Liver (tissue), 3 donors: ENCODE measurements around the gene CASP10.

Experiments
- EGR1 ChIP-seq, 2 donors: IDR thresholded peaks; 2 replicates each; pipeline ENCODE4 v1.6.1; 2016 to 2018; ENCODE audit warnings: antibody characterized with exemption in 2 of 2, low read depth in 2 of 2
- FOXA1 ChIP-seq: IDR thresholded peaks from 2 replicates; pipeline ENCODE4 v1.6.1; 2016; ENCODE audit warnings: antibody characterized with exemption
- GABPA ChIP-seq, 2 donors: IDR thresholded peaks in 1 of 2; conservative IDR thresholded peaks in 1 of 2; 2 replicates each; pipeline ENCODE4 v1.6.1; 2016; ENCODE audit warnings: antibody characterized with exemption in 2 of 2, mild to moderate bottlenecking in 1 of 2, moderate library complexity in 1 of 2
- RAD21 ChIP-seq, 2 donors: IDR thresholded peaks; 2 replicates each; pipeline ENCODE4 v1.6.1; 2016; ENCODE audit warnings: antibody characterized with exemption in 2 of 2, mild to moderate bottlenecking in 2 of 2
- RXRA ChIP-seq, 2 donors: IDR thresholded peaks; 2 replicates each; pipeline ENCODE4 v1.6.1; 2017 to 2018; ENCODE audit warnings: antibody characterized with exemption in 2 of 2, mild to moderate bottlenecking in 1 of 2
- TAF1 ChIP-seq: conservative IDR thresholded peaks from 2 replicates; pipeline ENCODE4 v1.6.1; 2016; ENCODE audit warnings: antibody characterized with exemption, mild to moderate bottlenecking
- YY1 ChIP-seq: IDR thresholded peaks from 2 replicates; pipeline ENCODE4 v1.6.1; 2016; ENCODE audit warnings: antibody characterized with exemption, mild to moderate bottlenecking
- TF ChIP-seq, protein P1 (sequence below): fragments of 150-350 bp; IDR thresholded peaks from 2 replicates; pipeline ENCODE4 v1.5.1; 2017; ENCODE audit warnings: improper control_type of control experiment, low read depth, low read length; ENCODE audit not compliant: missing input control
- TF ChIP-seq, protein P2 (sequence below): IDR thresholded peaks from 2 replicates; pipeline ENCODE4 v1.6.1; 2016; ENCODE audit warnings: antibody characterized with exemption, mild to moderate bottlenecking
- TF ChIP-seq, protein P3 (sequence below): IDR thresholded peaks from 2 replicates; pipeline ENCODE4 v1.6.1; 2016; ENCODE audit warnings: antibody characterized with exemption
- TF ChIP-seq, protein P4 (sequence below): IDR thresholded peaks from 2 replicates; pipeline ENCODE4 v1.6.1; 2016; ENCODE audit warnings: antibody characterized with exemption
- TF ChIP-seq, protein P5 (sequence below): IDR thresholded peaks from 2 replicates; pipeline ENCODE4 v1.6.1; 2016; ENCODE audit warnings: antibody characterized with exemption
- donor health status: healthy.
- donor health status: healthy.

DNA sequence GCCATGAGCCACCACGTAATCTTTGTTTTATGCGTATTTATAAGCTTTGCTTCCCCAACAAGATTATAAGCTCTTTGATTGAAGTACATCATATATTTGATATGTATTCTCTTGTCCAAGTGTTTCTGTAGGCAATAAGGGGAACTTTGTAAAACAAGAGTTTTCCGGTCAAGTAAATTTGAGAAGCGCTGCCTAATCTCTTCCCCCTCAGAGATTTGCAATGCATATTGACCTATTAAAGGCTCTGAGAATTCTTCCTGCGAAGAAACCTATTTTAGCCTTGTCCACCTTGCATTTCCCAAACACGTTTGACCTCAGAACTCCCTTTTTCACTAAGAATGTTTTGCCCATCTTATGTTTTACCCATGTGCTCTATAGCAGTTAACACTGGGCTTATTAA is 26.9 kb upstream of the CASP10 start:
- TF ChIP-seq GABPA (IDR thresholded peaks at IDR 0.05 in 1 of 2, conservative IDR thresholded peaks at IDR 0.05 in 1 of 2) (no peak), TAF1 (no peak), YY1 (no peak), RAD21 (IDR thresholded peaks at IDR 0.05) (no peak), RXRA (IDR thresholded peaks at IDR 0.05) (no peak), FOXA1 (no peak), EGR1 (IDR thresholded peaks at IDR 0.05; ENCODE audit: low read depth in 2 of 2) (no peak)
- TF ChIP-seq, protein P1, sequence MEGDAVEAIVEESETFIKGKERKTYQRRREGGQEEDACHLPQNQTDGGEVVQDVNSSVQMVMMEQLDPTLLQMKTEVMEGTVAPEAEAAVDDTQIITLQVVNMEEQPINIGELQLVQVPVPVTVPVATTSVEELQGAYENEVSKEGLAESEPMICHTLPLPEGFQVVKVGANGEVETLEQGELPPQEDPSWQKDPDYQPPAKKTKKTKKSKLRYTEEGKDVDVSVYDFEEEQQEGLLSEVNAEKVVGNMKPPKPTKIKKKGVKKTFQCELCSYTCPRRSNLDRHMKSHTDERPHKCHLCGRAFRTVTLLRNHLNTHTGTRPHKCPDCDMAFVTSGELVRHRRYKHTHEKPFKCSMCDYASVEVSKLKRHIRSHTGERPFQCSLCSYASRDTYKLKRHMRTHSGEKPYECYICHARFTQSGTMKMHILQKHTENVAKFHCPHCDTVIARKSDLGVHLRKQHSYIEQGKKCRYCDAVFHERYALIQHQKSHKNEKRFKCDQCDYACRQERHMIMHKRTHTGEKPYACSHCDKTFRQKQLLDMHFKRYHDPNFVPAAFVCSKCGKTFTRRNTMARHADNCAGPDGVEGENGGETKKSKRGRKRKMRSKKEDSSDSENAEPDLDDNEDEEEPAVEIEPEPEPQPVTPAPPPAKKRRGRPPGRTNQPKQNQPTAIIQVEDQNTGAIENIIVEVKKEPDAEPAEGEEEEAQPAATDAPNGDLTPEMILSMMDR: no peak
- TF ChIP-seq, protein P2, sequence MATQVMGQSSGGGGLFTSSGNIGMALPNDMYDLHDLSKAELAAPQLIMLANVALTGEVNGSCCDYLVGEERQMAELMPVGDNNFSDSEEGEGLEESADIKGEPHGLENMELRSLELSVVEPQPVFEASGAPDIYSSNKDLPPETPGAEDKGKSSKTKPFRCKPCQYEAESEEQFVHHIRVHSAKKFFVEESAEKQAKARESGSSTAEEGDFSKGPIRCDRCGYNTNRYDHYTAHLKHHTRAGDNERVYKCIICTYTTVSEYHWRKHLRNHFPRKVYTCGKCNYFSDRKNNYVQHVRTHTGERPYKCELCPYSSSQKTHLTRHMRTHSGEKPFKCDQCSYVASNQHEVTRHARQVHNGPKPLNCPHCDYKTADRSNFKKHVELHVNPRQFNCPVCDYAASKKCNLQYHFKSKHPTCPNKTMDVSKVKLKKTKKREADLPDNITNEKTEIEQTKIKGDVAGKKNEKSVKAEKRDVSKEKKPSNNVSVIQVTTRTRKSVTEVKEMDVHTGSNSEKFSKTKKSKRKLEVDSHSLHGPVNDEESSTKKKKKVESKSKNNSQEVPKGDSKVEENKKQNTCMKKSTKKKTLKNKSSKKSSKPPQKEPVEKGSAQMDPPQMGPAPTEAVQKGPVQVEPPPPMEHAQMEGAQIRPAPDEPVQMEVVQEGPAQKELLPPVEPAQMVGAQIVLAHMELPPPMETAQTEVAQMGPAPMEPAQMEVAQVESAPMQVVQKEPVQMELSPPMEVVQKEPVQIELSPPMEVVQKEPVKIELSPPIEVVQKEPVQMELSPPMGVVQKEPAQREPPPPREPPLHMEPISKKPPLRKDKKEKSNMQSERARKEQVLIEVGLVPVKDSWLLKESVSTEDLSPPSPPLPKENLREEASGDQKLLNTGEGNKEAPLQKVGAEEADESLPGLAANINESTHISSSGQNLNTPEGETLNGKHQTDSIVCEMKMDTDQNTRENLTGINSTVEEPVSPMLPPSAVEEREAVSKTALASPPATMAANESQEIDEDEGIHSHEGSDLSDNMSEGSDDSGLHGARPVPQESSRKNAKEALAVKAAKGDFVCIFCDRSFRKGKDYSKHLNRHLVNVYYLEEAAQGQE: no peak
- TF ChIP-seq, protein P3, sequence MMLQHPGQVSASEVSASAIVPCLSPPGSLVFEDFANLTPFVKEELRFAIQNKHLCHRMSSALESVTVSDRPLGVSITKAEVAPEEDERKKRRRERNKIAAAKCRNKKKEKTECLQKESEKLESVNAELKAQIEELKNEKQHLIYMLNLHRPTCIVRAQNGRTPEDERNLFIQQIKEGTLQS: no peak
- TF ChIP-seq, protein P4, sequence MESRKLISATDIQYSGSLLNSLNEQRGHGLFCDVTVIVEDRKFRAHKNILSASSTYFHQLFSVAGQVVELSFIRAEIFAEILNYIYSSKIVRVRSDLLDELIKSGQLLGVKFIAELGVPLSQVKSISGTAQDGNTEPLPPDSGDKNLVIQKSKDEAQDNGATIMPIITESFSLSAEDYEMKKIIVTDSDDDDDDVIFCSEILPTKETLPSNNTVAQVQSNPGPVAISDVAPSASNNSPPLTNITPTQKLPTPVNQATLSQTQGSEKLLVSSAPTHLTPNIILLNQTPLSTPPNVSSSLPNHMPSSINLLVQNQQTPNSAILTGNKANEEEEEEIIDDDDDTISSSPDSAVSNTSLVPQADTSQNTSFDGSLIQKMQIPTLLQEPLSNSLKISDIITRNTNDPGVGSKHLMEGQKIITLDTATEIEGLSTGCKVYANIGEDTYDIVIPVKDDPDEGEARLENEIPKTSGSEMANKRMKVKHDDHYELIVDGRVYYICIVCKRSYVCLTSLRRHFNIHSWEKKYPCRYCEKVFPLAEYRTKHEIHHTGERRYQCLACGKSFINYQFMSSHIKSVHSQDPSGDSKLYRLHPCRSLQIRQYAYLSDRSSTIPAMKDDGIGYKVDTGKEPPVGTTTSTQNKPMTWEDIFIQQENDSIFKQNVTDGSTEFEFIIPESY: no peak
- TF ChIP-seq, protein P5, sequence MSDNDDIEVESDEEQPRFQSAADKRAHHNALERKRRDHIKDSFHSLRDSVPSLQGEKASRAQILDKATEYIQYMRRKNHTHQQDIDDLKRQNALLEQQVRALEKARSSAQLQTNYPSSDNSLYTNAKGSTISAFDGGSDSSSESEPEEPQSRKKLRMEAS: no peak
